HG03342 (cell line): ENCODE results near the gene ANP32B.

ENCODE experiments used
- ATAC-seq: cut with Tn5 transposase; IDR thresholded peaks from one replicate; pipeline ENCODE4 v1.9.1; 2021; ENCODE audit warnings: mild to moderate bottlenecking, moderate library complexity; ENCODE audit not compliant: unreplicated experiment

ANP32B gene

DNA sequence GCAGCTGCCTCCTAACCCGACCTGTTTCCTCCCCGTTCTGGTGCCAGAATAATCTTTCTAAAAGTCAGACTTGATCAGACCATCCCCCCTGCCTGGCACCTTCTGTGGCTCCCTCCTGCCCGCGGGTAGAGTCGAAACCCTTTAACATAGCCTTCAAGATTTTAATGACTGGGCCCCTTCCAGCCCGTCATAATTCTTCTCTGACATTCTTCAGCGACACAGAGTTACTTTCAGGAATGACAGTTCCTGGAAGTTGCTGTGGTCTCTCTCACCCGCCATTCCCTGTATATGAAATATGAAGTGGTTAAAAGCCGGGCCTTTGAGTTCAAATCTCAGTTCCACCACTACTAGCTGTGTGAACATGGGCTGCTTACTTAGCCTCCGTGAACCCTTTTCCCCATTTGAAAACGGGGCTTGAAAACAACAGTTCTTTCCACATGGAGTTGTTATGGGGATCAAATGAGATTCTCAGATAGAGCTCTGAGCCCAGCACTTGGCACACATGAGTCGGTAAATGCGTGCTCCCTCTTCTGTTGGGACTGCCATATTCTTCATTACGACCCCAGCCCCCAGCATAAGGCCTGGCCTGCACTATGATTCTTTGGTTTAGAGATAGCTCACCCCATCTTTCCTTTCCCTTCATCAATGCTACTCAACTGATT is 74.1 kb downstream of the ANP32B start:
- ATAC-seq = no peak

DNA sequence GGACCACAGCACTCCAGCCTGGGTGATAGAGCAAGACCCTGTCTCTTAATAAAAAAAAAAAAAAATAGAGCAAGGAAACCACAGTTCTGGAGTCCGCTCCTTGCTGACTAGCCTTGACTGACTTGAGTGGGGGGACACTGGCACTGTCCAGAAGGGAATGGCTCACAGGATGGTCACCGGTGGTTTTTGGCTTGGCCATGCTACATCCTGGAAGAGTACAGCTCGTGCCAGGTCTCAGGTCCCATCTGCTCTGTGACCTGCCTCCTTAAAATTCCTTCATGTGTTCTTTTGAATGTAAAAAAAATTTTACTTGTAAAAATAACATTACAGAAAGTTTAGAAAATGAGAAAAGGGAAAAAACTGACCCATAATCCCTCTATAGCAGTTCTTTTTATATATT is 79.0 kb downstream of the ANP32B start:
- ATAC-seq = no peak

DNA sequence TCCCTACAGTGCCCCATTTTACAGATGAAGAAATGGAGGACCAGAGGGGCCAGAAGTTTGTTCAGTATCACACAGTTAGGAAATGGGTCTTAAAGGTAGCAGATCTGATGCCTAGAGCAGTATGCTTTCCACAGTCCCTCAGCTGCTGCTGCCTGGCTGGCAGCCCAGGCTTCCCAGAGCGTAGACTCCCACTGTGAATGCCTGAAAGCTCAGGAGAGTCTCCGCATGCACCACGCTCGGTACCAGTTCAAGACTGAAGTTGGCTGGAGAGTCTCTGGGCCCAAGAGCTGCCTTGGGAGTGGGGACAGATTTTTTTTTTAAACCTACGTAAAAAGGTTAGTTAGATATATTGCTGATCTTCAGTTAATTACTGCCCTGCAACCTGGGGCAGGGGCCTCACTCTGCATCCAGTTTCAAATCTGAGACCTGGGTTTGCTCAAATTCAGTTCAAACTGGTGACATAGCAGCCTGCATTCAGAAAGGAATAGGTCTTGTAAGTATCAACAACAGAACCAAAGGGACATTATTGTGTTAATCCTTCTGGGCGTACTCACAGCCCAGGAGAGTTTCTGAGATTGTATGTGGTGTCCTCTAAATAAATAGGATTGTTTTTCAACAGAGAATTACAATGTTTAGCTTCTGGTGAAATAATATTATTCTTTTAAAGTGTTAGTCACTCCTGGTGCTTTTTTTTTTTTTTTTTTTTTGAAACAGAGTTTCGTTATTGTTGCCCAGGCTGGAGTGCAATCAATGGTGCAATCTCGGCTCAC is 81.7 kb downstream of the ANP32B start:
- no peak for ATAC-seq
